Uterus (tissue), 2 donors: ENCODE measurements around the gene GPR160.

Experiments used
- CTCF ChIP-seq, 4 experiments: fragments of 200-600 bp in 2 of 4; fragments of 450-650 bp in 2 of 4; sonication (generic) in 2 of 4; IDR thresholded peaks; one replicate each; pipeline ENCODE4 v1.5.1; 2016 to 2019; ENCODE audit warnings: antibody characterized with exemption in 4 of 4, mild to moderate bottlenecking in 2 of 4, moderate library complexity in 1 of 4
- POLR2A ChIP-seq, 2 donors: fragments of 450-650 bp; IDR thresholded peaks; one replicate each; pipeline ENCODE4 v1.6.1; 2016; ENCODE audit warnings: antibody characterized with exemption in 2 of 2, mild to moderate bottlenecking in 1 of 2, moderate library complexity in 1 of 2

GRCh38 chr3:170002231-170002630 is 35.6 kb upstream of the GPR160 start:
- TF ChIP-seq POLR2A (IDR thresholded peaks at IDR 0.05) = no peak
- no peak for TF ChIP-seq CTCF (IDR thresholded peaks at IDR 0.05)
